ENCODE data around the gene ZBTB24. TPM values are rescaled to one million over a fixed set of nuclear protein-coding genes. Genes with fewer than 3 reads are reported as not detected.
A peak's percentile ranks its signal among the peaks of the same experiment; 100 is the strongest.

ZBTB24 gene
- total and polyA plus RNA-seq, 2 of the 13 experiments (the other 11 are each of a cell fraction or from before 2014, with no cell fraction given), result 1.5 to 6.2 TPM

GRCh38 chr6:109456111-109456583 lies 26.9 kb downstream of the ZBTB24 start (continued):
- TF ChIP-seq, protein P1, sequence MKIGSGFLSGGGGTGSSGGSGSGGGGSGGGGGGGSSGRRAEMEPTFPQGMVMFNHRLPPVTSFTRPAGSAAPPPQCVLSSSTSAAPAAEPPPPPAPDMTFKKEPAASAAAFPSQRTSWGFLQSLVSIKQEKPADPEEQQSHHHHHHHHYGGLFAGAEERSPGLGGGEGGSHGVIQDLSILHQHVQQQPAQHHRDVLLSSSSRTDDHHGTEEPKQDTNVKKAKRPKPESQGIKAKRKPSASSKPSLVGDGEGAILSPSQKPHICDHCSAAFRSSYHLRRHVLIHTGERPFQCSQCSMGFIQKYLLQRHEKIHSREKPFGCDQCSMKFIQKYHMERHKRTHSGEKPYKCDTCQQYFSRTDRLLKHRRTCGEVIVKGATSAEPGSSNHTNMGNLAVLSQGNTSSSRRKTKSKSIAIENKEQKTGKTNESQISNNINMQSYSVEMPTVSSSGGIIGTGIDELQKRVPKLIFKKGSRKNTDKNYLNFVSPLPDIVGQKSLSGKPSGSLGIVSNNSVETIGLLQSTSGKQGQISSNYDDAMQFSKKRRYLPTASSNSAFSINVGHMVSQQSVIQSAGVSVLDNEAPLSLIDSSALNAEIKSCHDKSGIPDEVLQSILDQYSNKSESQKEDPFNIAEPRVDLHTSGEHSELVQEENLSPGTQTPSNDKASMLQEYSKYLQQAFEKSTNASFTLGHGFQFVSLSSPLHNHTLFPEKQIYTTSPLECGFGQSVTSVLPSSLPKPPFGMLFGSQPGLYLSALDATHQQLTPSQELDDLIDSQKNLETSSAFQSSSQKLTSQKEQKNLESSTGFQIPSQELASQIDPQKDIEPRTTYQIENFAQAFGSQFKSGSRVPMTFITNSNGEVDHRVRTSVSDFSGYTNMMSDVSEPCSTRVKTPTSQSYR (CRISPR knock-in tag; IDR thresholded peaks at IDR 0.05; ENCODE audit: borderline replicate concordance), result no peak
- TF ChIP-seq, protein P2, sequence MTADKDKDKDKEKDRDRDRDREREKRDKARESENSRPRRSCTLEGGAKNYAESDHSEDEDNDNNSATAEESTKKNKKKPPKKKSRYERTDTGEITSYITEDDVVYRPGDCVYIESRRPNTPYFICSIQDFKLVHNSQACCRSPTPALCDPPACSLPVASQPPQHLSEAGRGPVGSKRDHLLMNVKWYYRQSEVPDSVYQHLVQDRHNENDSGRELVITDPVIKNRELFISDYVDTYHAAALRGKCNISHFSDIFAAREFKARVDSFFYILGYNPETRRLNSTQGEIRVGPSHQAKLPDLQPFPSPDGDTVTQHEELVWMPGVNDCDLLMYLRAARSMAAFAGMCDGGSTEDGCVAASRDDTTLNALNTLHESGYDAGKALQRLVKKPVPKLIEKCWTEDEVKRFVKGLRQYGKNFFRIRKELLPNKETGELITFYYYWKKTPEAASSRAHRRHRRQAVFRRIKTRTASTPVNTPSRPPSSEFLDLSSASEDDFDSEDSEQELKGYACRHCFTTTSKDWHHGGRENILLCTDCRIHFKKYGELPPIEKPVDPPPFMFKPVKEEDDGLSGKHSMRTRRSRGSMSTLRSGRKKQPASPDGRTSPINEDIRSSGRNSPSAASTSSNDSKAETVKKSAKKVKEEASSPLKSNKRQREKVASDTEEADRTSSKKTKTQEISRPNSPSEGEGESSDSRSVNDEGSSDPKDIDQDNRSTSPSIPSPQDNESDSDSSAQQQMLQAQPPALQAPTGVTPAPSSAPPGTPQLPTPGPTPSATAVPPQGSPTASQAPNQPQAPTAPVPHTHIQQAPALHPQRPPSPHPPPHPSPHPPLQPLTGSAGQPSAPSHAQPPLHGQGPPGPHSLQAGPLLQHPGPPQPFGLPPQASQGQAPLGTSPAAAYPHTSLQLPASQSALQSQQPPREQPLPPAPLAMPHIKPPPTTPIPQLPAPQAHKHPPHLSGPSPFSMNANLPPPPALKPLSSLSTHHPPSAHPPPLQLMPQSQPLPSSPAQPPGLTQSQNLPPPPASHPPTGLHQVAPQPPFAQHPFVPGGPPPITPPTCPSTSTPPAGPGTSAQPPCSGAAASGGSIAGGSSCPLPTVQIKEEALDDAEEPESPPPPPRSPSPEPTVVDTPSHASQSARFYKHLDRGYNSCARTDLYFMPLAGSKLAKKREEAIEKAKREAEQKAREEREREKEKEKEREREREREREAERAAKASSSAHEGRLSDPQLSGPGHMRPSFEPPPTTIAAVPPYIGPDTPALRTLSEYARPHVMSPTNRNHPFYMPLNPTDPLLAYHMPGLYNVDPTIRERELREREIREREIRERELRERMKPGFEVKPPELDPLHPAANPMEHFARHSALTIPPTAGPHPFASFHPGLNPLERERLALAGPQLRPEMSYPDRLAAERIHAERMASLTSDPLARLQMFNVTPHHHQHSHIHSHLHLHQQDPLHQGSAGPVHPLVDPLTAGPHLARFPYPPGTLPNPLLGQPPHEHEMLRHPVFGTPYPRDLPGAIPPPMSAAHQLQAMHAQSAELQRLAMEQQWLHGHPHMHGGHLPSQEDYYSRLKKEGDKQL (CRISPR knock-in tag; IDR thresholded peaks at IDR 0.05; ENCODE audit: low read depth), result no peak
- TF ChIP-seq ZNF546 (CRISPR knock-in tag; conservative IDR thresholded peaks at IDR 0.05) (no peak), GTF2F1 (IDR thresholded peaks at IDR 0.05; ENCODE audit: low read length) (no peak), ZNF550 (CRISPR knock-in tag; IDR thresholded peaks at IDR 0.05; ENCODE audit: borderline replicate concordance) (no peak), ZNF841 (CRISPR knock-in tag; IDR thresholded peaks at IDR 0.05; ENCODE audit: borderline replicate concordance) (no peak), ARNT2 (CRISPR knock-in tag; IDR thresholded peaks at IDR 0.05; ENCODE audit: low read depth) (no peak), ZNF878 (CRISPR knock-in tag; IDR thresholded peaks at IDR 0.05) (no peak), REXO4 (CRISPR knock-in tag; IDR thresholded peaks at IDR 0.05; ENCODE audit: borderline replicate concordance) (no peak), ZBTB7A (CRISPR knock-in tag; IDR thresholded peaks at IDR 0.05) (peak; percentile 29; the same call in 1 of the 2 replicates), MED8 (CRISPR knock-in tag; IDR thresholded peaks at IDR 0.05; ENCODE audit: insufficient replicate concordance) (no peak), HDAC6 (IDR thresholded peaks at IDR 0.05; ENCODE audit: low read depth, low read length) (no peak), ZNF768 (CRISPR knock-in tag; IDR thresholded peaks at IDR 0.05) (peak; percentile 30; the same call in 1 of the 2 replicates), ARID2 (CRISPR knock-in tag; IDR thresholded peaks at IDR 0.05; ENCODE audit: borderline replicate concordance) (no peak), ZNF354B (CRISPR knock-in tag; IDR thresholded peaks at IDR 0.05) (no peak), SMAD1 (CRISPR knock-in tag; IDR thresholded peaks at IDR 0.05; ENCODE audit: borderline replicate concordance, low read depth) (no peak), ELF3 (CRISPR knock-in tag; IDR thresholded peaks at IDR 0.05) (no peak), ZNF33B (CRISPR knock-in tag; IDR thresholded peaks at IDR 0.05) (no peak), NFKB2 (CRISPR knock-in tag; IDR thresholded peaks at IDR 0.05; ENCODE audit: borderline replicate concordance) (peak; percentile 19; the same call in 1 of the 2 replicates), PRMT3 (CRISPR knock-in tag; IDR thresholded peaks at IDR 0.05; ENCODE audit: borderline replicate concordance, low read depth) (no peak)
- TF ChIP-seq, protein P3, sequence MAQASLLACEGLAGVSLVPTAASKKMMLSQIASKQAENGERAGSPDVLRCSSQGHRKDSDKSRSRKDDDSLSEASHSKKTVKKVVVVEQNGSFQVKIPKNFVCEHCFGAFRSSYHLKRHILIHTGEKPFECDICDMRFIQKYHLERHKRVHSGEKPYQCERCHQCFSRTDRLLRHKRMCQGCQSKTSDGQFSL (CRISPR knock-in tag; IDR thresholded peaks at IDR 0.05), result no peak
